ENCODE measurements around the gene SSRP1. TPM values are rescaled to one million over a fixed set of nuclear protein-coding genes. Genes with fewer than 3 reads are reported as not detected.

Gene SSRP1
- 282 and 288 TPM in 2 replicates for polyA plus RNA-seq (2011; rRNA removed)
- 209 and 269 TPM in 2 replicates for polyA plus RNA-seq (2012; cell fraction: cytosol; rRNA removed)
- polyA plus RNA-seq (2012; cell fraction: nucleus; rRNA removed) = 245 and 266 TPM in 2 replicates
- 323 to 357 TPM (median 335 TPM) in 3 replicates for polyA plus RNA-seq (2017; fragmentation: RNase III; extraction: RNeasy Plus Mini Kit Qiagen cat#74134 plus additional on column Dnase treatment)
- 314 and 342 TPM in 2 replicates for polyA minus RNA-seq (2011; rRNA and poly(A)+ RNA removed)

DNA sequence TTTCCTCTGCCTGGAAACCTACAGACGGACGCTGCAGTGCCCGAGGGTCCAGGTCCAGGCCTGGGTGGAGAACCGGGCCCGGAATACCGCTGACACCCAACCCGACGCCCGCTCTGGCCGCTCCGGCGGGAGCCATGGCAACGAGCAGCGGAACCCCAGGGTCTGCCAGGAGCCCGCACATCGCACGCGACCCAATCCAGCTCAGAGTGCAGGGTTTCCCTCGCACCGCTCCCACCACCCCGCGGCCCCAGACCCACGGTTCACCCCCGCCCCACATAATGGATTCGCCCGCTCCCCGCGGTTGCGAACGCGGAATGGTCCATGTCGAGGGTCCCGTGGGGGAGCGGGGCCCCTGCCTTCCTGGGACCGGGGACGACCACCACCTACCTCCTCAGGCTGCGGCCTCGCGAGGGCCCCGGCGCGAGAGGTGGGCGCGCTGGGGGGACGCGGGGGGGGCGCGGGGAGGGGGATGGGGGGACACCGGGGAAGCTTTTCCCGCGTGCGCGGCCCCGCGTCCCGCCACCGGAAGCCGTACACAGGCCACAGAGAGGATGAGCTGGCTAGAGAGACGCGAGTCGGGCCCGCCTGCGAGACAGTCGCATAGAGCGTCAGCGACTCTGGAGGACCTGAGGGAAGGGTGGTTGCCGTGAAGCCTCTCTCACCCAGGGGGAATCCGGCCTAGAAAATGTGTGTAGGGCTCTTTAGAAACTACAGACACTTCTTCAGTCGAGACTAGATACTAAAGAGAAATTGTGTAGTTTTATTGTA lies at the start of gene SSRP1:
TSS of gene SSRP1 (minus strand) at position 550 of the 768 bp plus-strand sequence. CDS start 771 bp downstream, outside the sequence.
- 4% methylated on average over 22 of the region's 69 CpGs for WGBS (ENCODE audit: missing lambda C conversion rate)
- H3K9me3 ChIP-seq = no peaks in the 10 kb centered on the region
- FAIRE-seq = no peak
- ChIA-PET POLR2A (interaction anchor here (0.9 to 2.5 kb wide), 8 partner anchors 9 to 406 kb away, joined by 3 to 35 read pairs (median 5); partner anchors contain the start of genes SELENOH and TNKS1BP1), CTCF (interaction anchor here (0.7 to 2.3 kb wide), 5 partner anchors 9 to 122 kb away, joined by 3 to 8 read pairs (median 5); no protein-coding TSS in a partner anchor)
- H3K4me2 ChIP-seq = peak within 1 kb of the TSS; percentile 99
- DNase-seq (ENCODE audit: low read depth in 1 of 2, low spot score in 1 of 2) = peak; percentile 91 to 92
- TF ChIP-seq CEBPB (IDR thresholded peaks at IDR 0.05) (no peak), HOXA7 (CRISPR knock-in tag; IDR thresholded peaks at IDR 0.05) (no peak), POLR2A (IDR thresholded peaks at IDR 0.05; ENCODE audit: low read length) (peak; percentile 56), E2F6 (IDR thresholded peaks at IDR 0.05; ENCODE audit: borderline replicate concordance, low read depth) (peak; percentile 83), MAX (IDR thresholded peaks at IDR 0.05) (peak; percentile 87), SREBF2 (IDR thresholded peaks at IDR 0.05) (no peak), ESRRA (IDR thresholded peaks at IDR 0.05; ENCODE audit: borderline replicate concordance, low read length) (no peak), RFX5 (IDR thresholded peaks at IDR 0.05) (no peak), PHF8 (IDR thresholded peaks at IDR 0.05; ENCODE audit: borderline replicate concordance, low read depth) (peak; percentile 75), RCOR1 (IDR thresholded peaks at IDR 0.05; ENCODE audit: low read depth, low read length) (no peak), MAFK (IDR thresholded peaks at IDR 0.05; ENCODE audit: partially characterized antibody) (no peak), POLR2AphosphoS2 (conservative IDR thresholded peaks at IDR 0.05; ENCODE audit: low read length) (no peak), MAZ (IDR thresholded peaks at IDR 0.05; ENCODE audit: borderline replicate concordance, low read depth, low read length) (no peak), CHD2 (IDR thresholded peaks at IDR 0.05; ENCODE audit: low read length, partially characterized antibody) (no peak), CBX2 (IDR thresholded peaks at IDR 0.05; ENCODE audit: borderline replicate concordance, low read depth) (no peak), BCL3 (IDR thresholded peaks at IDR 0.05) (peak; percentile 82), MYC (IDR thresholded peaks at IDR 0.05; ENCODE audit: borderline replicate concordance, low read length) (peak; percentile 71; the same call in 1 of the 2 replicates), JUN (IDR thresholded peaks at IDR 0.05) (peak; percentile 81 to 94), NPAS2 (CRISPR knock-in tag; IDR thresholded peaks at IDR 0.05; ENCODE audit: borderline replicate concordance) (no peak), RAD21 (conservative IDR thresholded peaks at IDR 0.05 in 1 of 2, IDR thresholded peaks at IDR 0.05 in 1 of 2) (no peak), NR3C1 (IDR thresholded peaks at IDR 0.05) (no peak), FOSB (CRISPR knock-in tag; IDR thresholded peaks at IDR 0.05) (no peak), FOSL2 (IDR thresholded peaks at IDR 0.05) (no peak), FOSL2 (CRISPR knock-in tag; IDR thresholded peaks at IDR 0.05) (no peak), NFE2L2 (conservative IDR thresholded peaks at IDR 0.05; ENCODE audit: low read length) (no peak)
- TF ChIP-seq, protein P1, sequence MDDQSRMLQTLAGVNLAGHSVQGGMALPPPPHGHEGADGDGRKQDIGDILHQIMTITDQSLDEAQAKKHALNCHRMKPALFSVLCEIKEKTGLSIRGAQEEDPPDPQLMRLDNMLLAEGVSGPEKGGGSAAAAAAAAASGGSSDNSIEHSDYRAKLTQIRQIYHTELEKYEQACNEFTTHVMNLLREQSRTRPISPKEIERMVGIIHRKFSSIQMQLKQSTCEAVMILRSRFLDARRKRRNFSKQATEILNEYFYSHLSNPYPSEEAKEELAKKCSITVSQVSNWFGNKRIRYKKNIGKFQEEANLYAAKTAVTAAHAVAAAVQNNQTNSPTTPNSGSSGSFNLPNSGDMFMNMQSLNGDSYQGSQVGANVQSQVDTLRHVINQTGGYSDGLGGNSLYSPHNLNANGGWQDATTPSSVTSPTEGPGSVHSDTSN (IDR thresholded peaks at IDR 0.05) = 0 out of 2 replicates have a peak, but pooled peaks have one; percentile 31
- TF ChIP-seq, protein P2, sequence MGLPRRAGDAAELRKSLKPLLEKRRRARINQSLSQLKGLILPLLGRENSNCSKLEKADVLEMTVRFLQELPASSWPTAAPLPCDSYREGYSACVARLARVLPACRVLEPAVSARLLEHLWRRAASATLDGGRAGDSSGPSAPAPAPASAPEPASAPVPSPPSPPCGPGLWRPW (IDR thresholded peaks at IDR 0.05) = no peak
- TF ChIP-seq, protein P3, sequence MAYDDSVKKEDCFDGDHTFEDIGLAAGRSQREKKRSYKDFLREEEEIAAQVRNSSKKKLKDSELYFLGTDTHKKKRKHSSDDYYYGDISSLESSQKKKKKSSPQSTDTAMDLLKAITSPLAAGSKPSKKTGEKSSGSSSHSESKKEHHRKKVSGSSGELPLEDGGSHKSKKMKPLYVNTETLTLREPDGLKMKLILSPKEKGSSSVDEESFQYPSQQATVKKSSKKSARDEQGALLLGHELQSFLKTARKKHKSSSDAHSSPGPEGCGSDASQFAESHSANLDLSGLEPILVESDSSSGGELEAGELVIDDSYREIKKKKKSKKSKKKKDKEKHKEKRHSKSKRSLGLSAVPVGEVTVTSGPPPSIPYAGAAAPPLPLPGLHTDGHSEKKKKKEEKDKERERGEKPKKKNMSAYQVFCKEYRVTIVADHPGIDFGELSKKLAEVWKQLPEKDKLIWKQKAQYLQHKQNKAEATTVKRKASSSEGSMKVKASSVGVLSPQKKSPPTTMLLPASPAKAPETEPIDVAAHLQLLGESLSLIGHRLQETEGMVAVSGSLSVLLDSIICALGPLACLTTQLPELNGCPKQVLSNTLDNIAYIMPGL (CRISPR knock-in tag; IDR thresholded peaks at IDR 0.05; ENCODE audit: borderline replicate concordance) = no peak
- H3K4me3 ChIP-seq = peak within 1 kb of the TSS; percentile 81
- H3K27ac ChIP-seq = peak within 1 kb of the TSS; percentile 95 to 99
- H3K4me1 ChIP-seq = peaks cover 18% of the 10 kb centered on the region
- ATAC-seq = peak; percentile 94 to 99

All from A549 (cell line).